K562 (cell line): Measurements from ENCODE around the gene FN1. TPM values are rescaled to one million over a fixed set of nuclear protein-coding genes. Genes with fewer than 3 reads are reported as not detected.

Experiments
- ATAC-seq: fragments of 200-7000 bp; cut with Tn5 transposase; 3 replicates; pipeline ENCODE4 v1.9.1; 2020; ENCODE audit warnings: moderate library complexity
- BruUV-seq: library from RNA; stranded (reverse); fragments of 400-500 nt; replicated peaks from 2 replicates; lab custom pipeline; 2021; lab: Mats Ljungman, UMichigan
- CTCF ChIA-PET: fragments of 300-600 bp; formaldehyde crosslinking; extraction: SDS; loops from one replicate; lab custom pipeline; 2021; ENCODE audit warnings: low intra/inter-chr PET ratio; lab: Yijun Ruan, JAX
- POLR2A ChIA-PET: fragments of 300-600, 350-650 bp; sonication (Branson Sonifier 250); formaldehyde crosslinking; extraction: SDS; loops from one replicate; lab custom pipeline; 2021; ENCODE audit warnings: antibody characterized with exemption, inconsistent platforms; lab: Yijun Ruan, JAX
- DNase-seq, 4 experiments: peaks; one replicate each; pipeline versions ENCODE4 v3.0.0 to v3.0.0-alpha.2; 2011 to 2018; ENCODE audit warnings: low spot score in 3 of 4, mixed read lengths in 3 of 4; ENCODE audit errors: extremely low read depth in 1 of 4
- FAIRE-seq: peaks from 2 replicates; lab custom pipeline; 2011; peaks lifted over from hg19 to GRCh38; lab: Jason Lieb, UNC
- H2AFZ ChIP-seq: 2 replicates; pipeline ENCODE4 v1.6.0; 2011; ENCODE audit warnings: low read depth, low read length, control low read depth, inconsistent platforms
- H3K27ac ChIP-seq: fragments of 200-600 bp; 3 replicates; pipeline ENCODE4 v1.8.0; 2011; ENCODE audit warnings: low read depth, mild to moderate bottlenecking, control low read depth, inconsistent platforms, low read length, moderate library complexity, mixed read lengths; ENCODE audit errors: extremely low read depth
- H3K27me3 ChIP-seq, 2 experiments: fragments of 300-600 bp in 1 of 2; 2 replicates in 1 of 2; 3 replicates in 1 of 2; pipeline versions ENCODE4 v1.6.0 to v1.8.0; 2011; ENCODE audit warnings: inconsistent platforms in 2 of 2, low read length in 2 of 2, mild to moderate bottlenecking in 1 of 2, mixed read lengths in 1 of 2, moderate library complexity in 1 of 2; ENCODE audit not compliant: control insufficient read depth in 2 of 2, insufficient read depth in 2 of 2
- H3K36me3 ChIP-seq: fragments of 300-600 bp; 3 replicates; pipeline ENCODE4 v1.8.0; 2011; ENCODE audit warnings: mild to moderate bottlenecking, low read length, inconsistent platforms; ENCODE audit not compliant: control insufficient read depth, insufficient read depth
- H3K4me1 ChIP-seq, 2 experiments: fragments of 200-600 bp in 1 of 2; replicated peaks in 1 of 2; 2 replicates in 1 of 2; 3 replicates in 1 of 2; pipeline versions ENCODE4 v1.5.1 to v1.8.0; 2011; ENCODE audit warnings: inconsistent platforms in 2 of 2, low read length in 2 of 2, mild to moderate bottlenecking in 1 of 2, mixed read lengths in 1 of 2, moderate library complexity in 1 of 2; ENCODE audit not compliant: control insufficient read depth in 2 of 2, insufficient read depth in 2 of 2
- H3K4me2 ChIP-seq: 2 replicates; pipeline ENCODE4 v1.6.1; 2011; ENCODE audit warnings: low read length, control low read depth, inconsistent platforms, mixed read lengths; ENCODE audit not compliant: insufficient read depth
- H3K4me3 ChIP-seq: fragments of 200-600 bp; sonication (generic), shearing (Covaris generic); 2 replicates; pipeline ENCODE4 v1.5.1; 2016; ENCODE audit warnings: control low read depth, inconsistent platforms
- H3K79me2 ChIP-seq: fragments of 200-600 bp; 3 replicates; pipeline ENCODE4 v1.8.0; 2011; ENCODE audit warnings: low read length, inconsistent platforms; ENCODE audit not compliant: control insufficient read depth, insufficient read depth
- H3K9ac ChIP-seq, 2 experiments: 2 replicates each; pipeline versions ENCODE4 v1.6.0 to v1.6.1; 2011; ENCODE audit warnings: low read depth in 2 of 2, low read length in 2 of 2, control low read depth in 1 of 2, inconsistent platforms in 1 of 2, mild to moderate bottlenecking in 1 of 2, mixed read lengths in 1 of 2; ENCODE audit not compliant: insufficient read depth in 1 of 2
- H3K9me1 ChIP-seq: one replicate; pipeline ENCODE4 v1.6.0; 2011; ENCODE audit warnings: inconsistent platforms, mild to moderate bottlenecking, low read length, moderate library complexity; ENCODE audit not compliant: control insufficient read depth, insufficient read depth
- H3K9me3 ChIP-seq: replicated peaks from 2 replicates; pipeline ENCODE4 v1.5.1; 2011; ENCODE audit warnings: low read depth, low read length, inconsistent platforms; ENCODE audit not compliant: control insufficient read depth, insufficient read depth
- H4K20me1 ChIP-seq: replicated peaks from 2 replicates; pipeline ENCODE4 v1.6.1; 2011; ENCODE audit warnings: low read length, inconsistent platforms, mixed read lengths; ENCODE audit not compliant: control insufficient read depth, insufficient read depth
- ATF1 ChIP-seq, 2 experiments: fragments of 450-650 bp in 1 of 2; IDR thresholded peaks; 2 replicates each; pipeline ENCODE4 v1.6.1; 2016; ENCODE audit warnings: missing compliant biosample characterization in 1 of 2, missing genetic modification characterization in 1 of 2
- FOXP1 ChIP-seq: sonication (generic); formaldehyde crosslinking; IDR thresholded peaks from 2 replicates; pipeline ENCODE4 v1.8.0; 2022; ENCODE audit warnings: mild to moderate bottlenecking, missing genetic modification reagents
- ID3 ChIP-seq, 2 experiments: fragments of 250-450 bp in 1 of 2; fragments of 450-650 bp in 1 of 2; sonication (Bioruptor Pico) in 1 of 2; IDR thresholded peaks; 2 replicates each; pipeline versions ENCODE4 v1.6.1 to v1.8.0; 2016 to 2021; ENCODE audit warnings: mild to moderate bottlenecking in 2 of 2, moderate library complexity in 2 of 2, missing compliant biosample characterization in 1 of 2, missing genetic modification characterization in 1 of 2
- NFE2 ChIP-seq: IDR thresholded peaks from 2 replicates; pipeline ENCODE4 v1.6.1; 2014; ENCODE audit warnings: antibody characterized with exemption, low read depth
- NFXL1 ChIP-seq: fragments of 450-650 bp; formaldehyde crosslinking; IDR thresholded peaks from 2 replicates; pipeline ENCODE4 v1.4.0; 2021; ENCODE audit warnings: mild to moderate bottlenecking
- SPI1 ChIP-seq: IDR thresholded peaks from 2 replicates; pipeline ENCODE4 v1.6.1; 2011; ENCODE audit warnings: low read depth, low read length, control low read depth, borderline replicate concordance
- ZNF785 ChIP-seq: fragments of 250-450 bp; sonication (Bioruptor Pico); IDR thresholded peaks from 2 replicates; pipeline ENCODE4 v1.4.0; 2020; ENCODE audit warnings: mild to moderate bottlenecking
- WGBS: fragments of 100-300 bp; shearing (Covaris generic); methylation state at CpG from one replicate; pipeline ENCODE4 v1.1.6; 2016; ENCODE audit warnings: low coverage, mixed read lengths; ENCODE audit not compliant: insufficient coverage; ENCODE audit errors: missing lambda C conversion rate; 5-methylcytosine and 5-hydroxymethylcytosine counted together
- in situ Hi-C: fragments of 300-500 bp; cut with MboI; formaldehyde crosslinking; loops from 4 replicates; pipeline ENCODE4 v1.15.0; 2018; ENCODE audit warnings: inconsistent platforms, mixed read lengths
- intact Hi-C: fragments of 100-400 bp; cut with micrococcal nuclease; formaldehyde crosslinking; loops from 2 replicates; pipeline ENCODE4 v1.14.2; 2022
- polyA plus RNA-seq, 8 experiments: library from polyadenylated mRNA; depleted of rRNA in 4 of 8; stranded (reverse) in 5 of 8; unstranded in 3 of 8; fragments of >200 nt; fragmentation: Nextera tagmentation in 2 of 8; fragmentation: Illumina TruSeq in 1 of 8; extraction: Ambion mirVana in 2 of 8; extraction: Trizol in 1 of 8; gene quantifications; 2 replicates each; pipeline versions ENCODE4 v1.2.1 to v1.2.3, GENCODE V29; 2011 to 2014; ENCODE audit warnings: inconsistent platforms in 1 of 8, missing spikeins in 1 of 8
- total RNA-seq, 7 experiments: library from RNA; depleted of rRNA in 6 of 7; stranded (reverse); fragments of >200 nt in 6 of 7; fragmentation: Illumina TruSeq in 2 of 7; extraction: Trizol in 2 of 7; gene quantifications; 2 replicates each; pipeline versions ENCODE4 v1.2.1 to v1.2.3, GENCODE V29; 2011 to 2021; ENCODE audit warnings: low replicate concordance in 1 of 7

Gene FN1
- total and polyA plus RNA-seq, 9 of the 15 experiments (the other 6 are each of a cell fraction or from before 2014, with no cell fraction given): 7.4 to 19.1 (median 11.2) TPM

GRCh38 chr2:215439404-215439803 is 3.5 kb upstream of the FN1 start:
- no peaks in the 10 kb centered on the region for H3K36me3 ChIP-seq
- no peak for FAIRE-seq
- no peak for TF ChIP-seq FOXP1
- 0 out of 2 replicates have a peak, but pooled peaks have one; percentile 6 for TF ChIP-seq NFE2
- peak in 1 of 4 experiments; percentile 19 for DNase-seq
- no peak overlapping the region for H3K4me2 ChIP-seq
- peak overlapping the region; percentile 75; the same call in 1 of the 2 replicates for H2AFZ ChIP-seq
- H3K4me1 ChIP-seq: peaks cover 6 to 9% of the 10 kb centered on the region in 2 experiments; a peak in 4 of 5 replicates
- no peaks in the 10 kb centered on the region for H3K27me3 ChIP-seq
- intact Hi-C loops: no loop called here
- no peaks in the 10 kb centered on the region for H3K9me1 ChIP-seq
- 11% methylated on average over 2 of the region's 2 CpGs for WGBS
- no peak overlapping the region for H3K4me3 ChIP-seq
- in situ Hi-C loops: no loop called here
- ChIA-PET POLR2A (no interaction called here), CTCF (no interaction called here)
- BruUV-seq: no TSS peak
- H4K20me1 ChIP-seq: no peaks in the 10 kb centered on the region
- H3K9me3 ChIP-seq: no peaks in the 10 kb centered on the region
- H3K27ac ChIP-seq: no peak overlapping the region
- no peak overlapping the region for H3K9ac ChIP-seq
- no peak for ATAC-seq
- no peaks in the 10 kb centered on the region for H3K79me2 ChIP-seq

- ATAC-seq (no peak), FAIRE-seq (no peak), DNase-seq (no peak)
- peaks cover 6 to 9% of the 10 kb centered on the region in 2 experiments; a peak in 4 of 5 replicates for H3K4me1 ChIP-seq
- no peak for TF ChIP-seq NFXL1
- TF ChIP-seq SPI1: no peak
- no peak for TF ChIP-seq ATF1 (CRISPR knock-in tag; IDR thresholded peaks at IDR 0.05)
- no peak for TF ChIP-seq ATF1 (tag; IDR thresholded peaks at IDR 0.05)
- no peak for TF ChIP-seq ZNF785 (CRISPR knock-in tag)
- no peak for TF ChIP-seq ID3 (CRISPR knock-in tag; IDR thresholded peaks at IDR 0.05)
- no peak for TF ChIP-seq ID3 (tag; IDR thresholded peaks at IDR 0.05)
- intact Hi-C loops (no loop called here), in situ Hi-C loops (no loop called here)
- 0% methylated on average over 2 of the region's 2 CpGs for WGBS
- ChIA-PET CTCF (no interaction called here), POLR2A (no interaction called here)
- no peak overlapping the region for H3K4me2 ChIP-seq
- no peak overlapping the region for H3K9ac ChIP-seq
- no peaks in the 10 kb centered on the region for H4K20me1 ChIP-seq
- H3K27ac ChIP-seq: no peak overlapping the region
- no peaks in the 10 kb centered on the region for H3K36me3 ChIP-seq
- H3K27me3 ChIP-seq: no peaks in the 10 kb centered on the region
- no peaks in the 10 kb centered on the region for H3K79me2 ChIP-seq
- no peak overlapping the region for H2AFZ ChIP-seq
- H3K9me3 ChIP-seq: no peaks in the 10 kb centered on the region
- no peak overlapping the region for H3K4me3 ChIP-seq
- BruUV-seq: no TSS peak
- no peaks in the 10 kb centered on the region for H3K9me1 ChIP-seq
These were observed 1.7 kb upstream of the FN1 start for GRCh38 chr2:215437614-215438013.
